Measurements from ENCODE around the gene PDZD2. TPM values are rescaled to one million over a fixed set of nuclear protein-coding genes. Genes with fewer than 3 reads are reported as not detected.

PDZD2 gene
- total RNA-seq, 2 donors from 2014 or later, result 6.6 to 14.6 TPM

GRCh38 chr5:31854181-31855133 lies 215.5 kb downstream of the PDZD2 start:
- Mint-ChIP-seq H3K4me3 (peak overlapping the region; percentile 77), H3K4me1 (peaks cover 25% of the 10 kb centered on the region), H3K27ac (peak overlapping the region; percentile 97), H3K9me3 (peaks cover 22% of the 10 kb centered on the region), H3K27me3 (ENCODE audit: insufficient read depth) (peaks cover 4% of the 10 kb centered on the region), H3K36me3 (ENCODE audit: low read depth) (peaks cover 22% of the 10 kb centered on the region)
- Histone ChIP-seq H3K9me3 (ENCODE audit: control insufficient read depth, low read length) (peaks cover 24% of the 10 kb centered on the region), H3K4me3 (ENCODE audit: low read length) (peak overlapping the region; percentile 93), H3K27me3 (ENCODE audit: control insufficient read depth, insufficient read depth, low read length, poor library complexity, severe bottlenecking) (no peaks in the 10 kb centered on the region), H3K36me3 (ENCODE audit: control insufficient read depth, insufficient read depth, low read length) (peaks cover 4% of the 10 kb centered on the region), H3K4me1 (ENCODE audit: control insufficient read depth, insufficient read depth, low read length) (no peaks in the 10 kb centered on the region), H3K9ac (ENCODE audit: extremely low read depth, low read length, poor library complexity, severe bottlenecking) (peak overlapping the region; percentile 77), H3K27ac (ENCODE audit: low read depth, low read length) (no peak overlapping the region)
- TF ChIP-seq CTCF (conservative IDR thresholded peaks at IDR 0.05), result no peak
- 2 to 4% methylated on average over 26 to 46 of the region's 49 CpGs for WGBS, 2 experiments (ENCODE audit: insufficient coverage in 1 of 2, insufficient read length in 1 of 2)
- DNase-seq, result peak; percentile 90

GRCh38 chr5:31855134-31856040 lies 216.5 kb downstream of the PDZD2 start:
- H3K27me3 ChIP-seq (ENCODE audit: control insufficient read depth, insufficient read depth, low read length, poor library complexity, severe bottlenecking), result no peaks in the 10 kb centered on the region
- H3K27me3 Mint-ChIP-seq (ENCODE audit: insufficient read depth), result peaks cover 4% of the 10 kb centered on the region
- peaks cover 28% of the 10 kb centered on the region for H3K9me3 Mint-ChIP-seq
- peak; percentile 88 for DNase-seq
- H3K36me3 Mint-ChIP-seq (ENCODE audit: low read depth), result peaks cover 31% of the 10 kb centered on the region
- H3K36me3 ChIP-seq (ENCODE audit: control insufficient read depth, insufficient read depth, low read length), result peaks cover 4% of the 10 kb centered on the region
- H3K27ac Mint-ChIP-seq, result peak overlapping the region; percentile 97
- H3K27ac ChIP-seq (ENCODE audit: low read depth, low read length), result no peak overlapping the region
- peaks cover 28% of the 10 kb centered on the region for H3K9me3 ChIP-seq (ENCODE audit: control insufficient read depth, low read length)
- peak; percentile 53 for TF ChIP-seq CTCF (conservative IDR thresholded peaks at IDR 0.05)
- H3K4me3 ChIP-seq (ENCODE audit: low read length), result peak overlapping the region; percentile 93
- H3K9ac ChIP-seq (ENCODE audit: extremely low read depth, low read length, poor library complexity, severe bottlenecking), result peak overlapping the region; percentile 77
- H3K4me3 Mint-ChIP-seq, result peak overlapping the region; percentile 77
- peaks cover 28% of the 10 kb centered on the region for H3K4me1 Mint-ChIP-seq
- WGBS, 2 experiments (ENCODE audit: insufficient coverage in 1 of 2, insufficient read length in 1 of 2), result 7 to 10% methylated on average over 9 to 31 of the region's 31 CpGs
- H3K4me1 ChIP-seq (ENCODE audit: control insufficient read depth, insufficient read depth, low read length), result no peaks in the 10 kb centered on the region

GRCh38 chr5:31859096-31859495 lies 220.2 kb downstream of the PDZD2 start:
- no peak overlapping the region for H3K9ac ChIP-seq (ENCODE audit: extremely low read depth, low read length, poor library complexity, severe bottlenecking)
- H3K27ac ChIP-seq (ENCODE audit: low read depth, low read length), result no peak overlapping the region
- Mint-ChIP-seq H3K4me1 (peaks cover 23% of the 10 kb centered on the region), H3K9me3 (peaks cover 28% of the 10 kb centered on the region), H3K36me3 (ENCODE audit: low read depth) (peaks cover 35% of the 10 kb centered on the region), H3K4me3 (no peak overlapping the region), H3K27me3 (ENCODE audit: insufficient read depth) (peaks cover 8% of the 10 kb centered on the region), H3K27ac (no peak overlapping the region)
- H3K27me3 ChIP-seq (ENCODE audit: control insufficient read depth, insufficient read depth, low read length, poor library complexity, severe bottlenecking), result no peaks in the 10 kb centered on the region
- H3K9me3 ChIP-seq (ENCODE audit: control insufficient read depth, low read length), result peaks cover 28% of the 10 kb centered on the region
- H3K4me3 ChIP-seq (ENCODE audit: low read length), result no peak overlapping the region
- H3K36me3 ChIP-seq (ENCODE audit: control insufficient read depth, insufficient read depth, low read length), result peaks cover 4% of the 10 kb centered on the region
- no peak for TF ChIP-seq CTCF (conservative IDR thresholded peaks at IDR 0.05)
- H3K4me1 ChIP-seq (ENCODE audit: control insufficient read depth, insufficient read depth, low read length), result no peaks in the 10 kb centered on the region
- DNase-seq, result no peak
